Body of pancreas (tissue), 4 donors: ENCODE data around the gene C3orf33.

Experiments
- POLR2A ChIP-seq, 3 donors: fragments of 450-650 bp; IDR thresholded peaks; one replicate each; pipeline ENCODE4 v1.6.1; 2016; ENCODE audit warnings: antibody characterized with exemption in 3 of 3, mild to moderate bottlenecking in 2 of 3
- TF ChIP-seq, protein P1 (sequence below), 7 experiments: fragments of 450-650 bp in 4 of 7; fragments of 200-600 bp in 3 of 7; sonication (generic) in 3 of 7; IDR thresholded peaks; one replicate each; pipeline ENCODE4 v1.5.1; 2016 to 2019; ENCODE audit warnings: antibody characterized with exemption in 7 of 7

DNA sequence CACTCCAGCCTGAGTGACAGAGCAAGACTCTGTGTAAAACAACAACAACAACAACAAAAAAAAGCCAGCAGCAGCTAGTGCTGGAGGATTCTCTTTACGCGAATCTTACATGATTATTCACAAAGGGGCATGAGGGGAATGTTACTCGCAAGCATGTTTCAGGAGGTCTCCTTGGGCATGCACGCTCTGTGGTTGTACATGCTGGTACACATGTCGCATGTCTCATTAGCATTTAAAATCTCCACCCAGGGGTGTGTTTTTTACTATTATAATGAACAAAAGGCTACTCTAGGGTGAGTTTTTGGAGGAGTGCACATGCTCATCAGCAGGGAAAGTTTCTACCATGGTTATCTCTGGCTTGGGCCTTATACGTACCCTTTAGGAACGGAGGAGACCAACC is 48.5 kb downstream of the C3orf33 start:
- TF ChIP-seq, protein P1, sequence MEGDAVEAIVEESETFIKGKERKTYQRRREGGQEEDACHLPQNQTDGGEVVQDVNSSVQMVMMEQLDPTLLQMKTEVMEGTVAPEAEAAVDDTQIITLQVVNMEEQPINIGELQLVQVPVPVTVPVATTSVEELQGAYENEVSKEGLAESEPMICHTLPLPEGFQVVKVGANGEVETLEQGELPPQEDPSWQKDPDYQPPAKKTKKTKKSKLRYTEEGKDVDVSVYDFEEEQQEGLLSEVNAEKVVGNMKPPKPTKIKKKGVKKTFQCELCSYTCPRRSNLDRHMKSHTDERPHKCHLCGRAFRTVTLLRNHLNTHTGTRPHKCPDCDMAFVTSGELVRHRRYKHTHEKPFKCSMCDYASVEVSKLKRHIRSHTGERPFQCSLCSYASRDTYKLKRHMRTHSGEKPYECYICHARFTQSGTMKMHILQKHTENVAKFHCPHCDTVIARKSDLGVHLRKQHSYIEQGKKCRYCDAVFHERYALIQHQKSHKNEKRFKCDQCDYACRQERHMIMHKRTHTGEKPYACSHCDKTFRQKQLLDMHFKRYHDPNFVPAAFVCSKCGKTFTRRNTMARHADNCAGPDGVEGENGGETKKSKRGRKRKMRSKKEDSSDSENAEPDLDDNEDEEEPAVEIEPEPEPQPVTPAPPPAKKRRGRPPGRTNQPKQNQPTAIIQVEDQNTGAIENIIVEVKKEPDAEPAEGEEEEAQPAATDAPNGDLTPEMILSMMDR (IDR thresholded peaks at IDR 0.05), result no peak
- TF ChIP-seq POLR2A (IDR thresholded peaks at IDR 0.05), result no peak
